Panc1 (cell line): Measurements from ENCODE around the gene MZB1. TPM values are rescaled to one million over a fixed set of nuclear protein-coding genes. Genes with fewer than 3 reads are reported as not detected.

Experiments used
- ATAC-seq: fragments of 200-7000 bp; cut with Tn5 transposase; 2 replicates; pipeline ENCODE4 v1.9.1; 2020; ENCODE audit warnings: mild to moderate bottlenecking, moderate library complexity
- BruUV-seq: library from RNA; stranded (reverse); fragments of 400-500 nt; replicated peaks from 2 replicates; lab custom pipeline; 2021; lab: Mats Ljungman, UMichigan
- CTCF ChIA-PET: fragments of 300-600 bp; sonication (Branson Sonifier 250); formaldehyde crosslinking; loops from one replicate; lab custom pipeline; 2022; ENCODE audit warnings: antibody characterized with exemption; lab: Charles Lee
- POLR2A ChIA-PET: fragments of 300-600 bp; sonication (Branson Sonifier 250); formaldehyde crosslinking; loops from one replicate; lab custom pipeline; 2022; ENCODE audit warnings: antibody characterized with exemption; lab: Charles Lee
- DNase-seq: peaks from one replicate; pipeline ENCODE4 v3.0.0-alpha.2; 2010; ENCODE audit warnings: low read depth, low spot score
- H3K27ac ChIP-seq: 2 replicates; pipeline ENCODE4 v1.5.1; 2011; ENCODE audit warnings: mild to moderate bottlenecking, low read length, inconsistent platforms
- H3K27me3 ChIP-seq: fragments of 200-500 bp; sonication (Bioruptor generic); 2 replicates; pipeline ENCODE4 v1.6.0; 2014; ENCODE audit warnings: low read length, inconsistent platforms; ENCODE audit not compliant: control insufficient read depth, insufficient read depth
- H3K36me3 ChIP-seq: fragments of 200-500 bp; sonication (Bioruptor generic); 2 replicates; pipeline ENCODE4 v1.5.1; 2014; ENCODE audit warnings: inconsistent platforms, mild to moderate bottlenecking, low read length, moderate library complexity; ENCODE audit not compliant: control insufficient read depth, insufficient read depth
- H3K4me1 ChIP-seq: 2 replicates; pipeline ENCODE4 v1.5.1; 2011; ENCODE audit warnings: inconsistent platforms, mild to moderate bottlenecking, low read length, moderate library complexity; ENCODE audit not compliant: control insufficient read depth, insufficient read depth
- H3K4me3 ChIP-seq, 2 experiments: 2 replicates each; pipeline ENCODE4 v1.5.1; 2011 to 2012; ENCODE audit warnings: low read depth in 2 of 2, low read length in 2 of 2, mild to moderate bottlenecking in 2 of 2, inconsistent platforms in 1 of 2, moderate library complexity in 1 of 2
- H3K9me3 ChIP-seq: fragments of 200-500 bp; sonication (Bioruptor generic); 2 replicates; pipeline ENCODE4 v1.5.1; 2014; ENCODE audit warnings: low read depth, mild to moderate bottlenecking, inconsistent platforms, low read length, moderate library complexity; ENCODE audit not compliant: control insufficient read depth, insufficient read depth
- CTCF ChIP-seq: fragments of 450-650 bp; IDR thresholded peaks from 2 replicates; pipeline ENCODE4 v1.5.1; 2017; ENCODE audit warnings: mild to moderate bottlenecking
- POLR2AphosphoS5 ChIP-seq: IDR thresholded peaks from 2 replicates; pipeline ENCODE4 v1.6.1; 2012; ENCODE audit warnings: mild to moderate bottlenecking, low read depth, low read length, moderate library complexity
- SIN3A ChIP-seq: IDR thresholded peaks from 2 replicates; pipeline ENCODE4 v1.6.1; 2012; ENCODE audit warnings: low read depth, mild to moderate bottlenecking, low read length, moderate library complexity, borderline replicate concordance; ENCODE audit not compliant: insufficient read depth
- TCF7L2 ChIP-seq: IDR thresholded peaks from 2 replicates; pipeline ENCODE4 v1.6.1; 2011; ENCODE audit warnings: mild to moderate bottlenecking, low read depth, low read length, inconsistent platforms
- in situ Hi-C: cut with HindIII; loops from 2 replicates; pipeline ENCODE4 v1.10.0; 2016; ENCODE audit warnings: low sequenced_read_pairs, low pct_unique_long_range_greater_than_20kb
- intact Hi-C: fragments of 100-400 bp; cut with micrococcal nuclease; formaldehyde crosslinking; loops from one replicate; pipeline ENCODE4 v1.10.0; 2022; ENCODE audit not compliant: unreplicated experiment
- total RNA-seq: library from RNA; stranded (reverse); gene quantifications from one replicate; pipeline ENCODE4 v1.2.1, GENCODE V29; 2021; ENCODE audit not compliant: unreplicated experiment
- TF ChIP-seq, protein P1 (sequence below), 2 experiments: IDR thresholded peaks; 2 replicates each; pipeline ENCODE4 v1.6.1; 2011 to 2012; ENCODE audit warnings: low read depth in 2 of 2, control low read depth in 1 of 2, low read length in 1 of 2, mild to moderate bottlenecking in 1 of 2, moderate library complexity in 1 of 2; ENCODE audit not compliant: insufficient read depth in 1 of 2

Gene MZB1
- total RNA-seq, 1 experiment from 2014 or later = 0.49 TPM

GRCh38 chr5:139363937-139364336 is 25.8 kb downstream of the MZB1 start:
- no peaks in the 10 kb centered on the region for H3K4me1 ChIP-seq
- ATAC-seq = no peak

GRCh38 chr5:139361835-139362429 is 27.8 kb downstream of the MZB1 start:
- H3K36me3 ChIP-seq = peaks cover 7% of the 10 kb centered on the region; the same call in 1 of the 2 replicates
- no peaks in the 10 kb centered on the region for H3K27me3 ChIP-seq
- no peak overlapping the region for H3K27ac ChIP-seq
- H3K9me3 ChIP-seq = no peaks in the 10 kb centered on the region
- H3K4me3 ChIP-seq = no peak overlapping the region
- in situ Hi-C loops (no loop called here), intact Hi-C loops (no loop called here)
- BruUV-seq = no TSS peak
- no peak for ATAC-seq
- no peaks in the 10 kb centered on the region for H3K4me1 ChIP-seq
- TF ChIP-seq CTCF (no peak), SIN3A (no peak), TCF7L2 (no peak), POLR2AphosphoS5 (no peak)
- TF ChIP-seq, protein P1, sequence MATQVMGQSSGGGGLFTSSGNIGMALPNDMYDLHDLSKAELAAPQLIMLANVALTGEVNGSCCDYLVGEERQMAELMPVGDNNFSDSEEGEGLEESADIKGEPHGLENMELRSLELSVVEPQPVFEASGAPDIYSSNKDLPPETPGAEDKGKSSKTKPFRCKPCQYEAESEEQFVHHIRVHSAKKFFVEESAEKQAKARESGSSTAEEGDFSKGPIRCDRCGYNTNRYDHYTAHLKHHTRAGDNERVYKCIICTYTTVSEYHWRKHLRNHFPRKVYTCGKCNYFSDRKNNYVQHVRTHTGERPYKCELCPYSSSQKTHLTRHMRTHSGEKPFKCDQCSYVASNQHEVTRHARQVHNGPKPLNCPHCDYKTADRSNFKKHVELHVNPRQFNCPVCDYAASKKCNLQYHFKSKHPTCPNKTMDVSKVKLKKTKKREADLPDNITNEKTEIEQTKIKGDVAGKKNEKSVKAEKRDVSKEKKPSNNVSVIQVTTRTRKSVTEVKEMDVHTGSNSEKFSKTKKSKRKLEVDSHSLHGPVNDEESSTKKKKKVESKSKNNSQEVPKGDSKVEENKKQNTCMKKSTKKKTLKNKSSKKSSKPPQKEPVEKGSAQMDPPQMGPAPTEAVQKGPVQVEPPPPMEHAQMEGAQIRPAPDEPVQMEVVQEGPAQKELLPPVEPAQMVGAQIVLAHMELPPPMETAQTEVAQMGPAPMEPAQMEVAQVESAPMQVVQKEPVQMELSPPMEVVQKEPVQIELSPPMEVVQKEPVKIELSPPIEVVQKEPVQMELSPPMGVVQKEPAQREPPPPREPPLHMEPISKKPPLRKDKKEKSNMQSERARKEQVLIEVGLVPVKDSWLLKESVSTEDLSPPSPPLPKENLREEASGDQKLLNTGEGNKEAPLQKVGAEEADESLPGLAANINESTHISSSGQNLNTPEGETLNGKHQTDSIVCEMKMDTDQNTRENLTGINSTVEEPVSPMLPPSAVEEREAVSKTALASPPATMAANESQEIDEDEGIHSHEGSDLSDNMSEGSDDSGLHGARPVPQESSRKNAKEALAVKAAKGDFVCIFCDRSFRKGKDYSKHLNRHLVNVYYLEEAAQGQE (IDR thresholded peaks at IDR 0.05; ENCODE audit: insufficient read depth in 1 of 2, low read depth in 2 of 2, low read length in 1 of 2) = no peak
- no peak for DNase-seq
- POLR2A ChIA-PET = interaction anchor here (0.7 kb wide), 1 partner anchor 534 kb away, joined by 7 read pairs; no protein-coding TSS in a partner anchor
- CTCF ChIA-PET = no interaction called here

More at GRCh38 chr5:139363937-139364336, 25.8 kb downstream of the MZB1 start:
- no TSS peak for BruUV-seq
- H3K27ac ChIP-seq = no peak overlapping the region
- H3K9me3 ChIP-seq = no peaks in the 10 kb centered on the region
- ChIA-PET CTCF (no interaction called here), POLR2A (no interaction called here)
- in situ Hi-C loops = no loop called here
- H3K4me3 ChIP-seq = no peak overlapping the region
- no peaks in the 10 kb centered on the region for H3K27me3 ChIP-seq
- TF ChIP-seq POLR2AphosphoS5 = no peak
- TF ChIP-seq SIN3A = no peak
- no peak for TF ChIP-seq CTCF
- TF ChIP-seq, protein P1 (IDR thresholded peaks at IDR 0.05; ENCODE audit: insufficient read depth in 1 of 2, low read depth in 2 of 2, low read length in 1 of 2) = no peak
- TF ChIP-seq TCF7L2 = no peak
- intact Hi-C loops = no loop called here
- no peak for DNase-seq
- peaks cover 12% of the 10 kb centered on the region for H3K36me3 ChIP-seq
